ENCODE data around the gene PRMT1. TPM values are rescaled to one million over a fixed set of nuclear protein-coding genes. Genes with fewer than 3 reads are reported as not detected.

The PRMT1 gene
- total RNA-seq, 2 donors from 2014 or later: 66.7 to 83.9 TPM

DNA sequence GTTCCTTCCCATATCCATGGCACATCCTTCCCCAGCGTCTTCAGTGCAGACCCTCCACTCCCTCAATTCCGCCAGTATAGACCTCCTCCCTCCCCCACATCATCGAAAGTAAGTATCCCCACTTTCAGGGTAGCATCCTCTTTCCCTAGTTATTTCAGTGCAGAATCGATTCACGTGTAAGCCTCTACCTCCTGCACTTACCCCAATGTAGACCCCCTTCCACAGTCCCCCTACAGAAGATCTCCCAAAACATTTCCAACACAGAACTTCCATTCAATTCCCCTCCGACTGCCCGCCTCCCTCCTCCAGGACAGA is 12.1 kb upstream of the PRMT1 start:
- intact Hi-C loops (cut with DNase I, micrococcal nuclease): no loop called here
- ATAC-seq (no peak), DNase-seq (no peak)

DNA sequence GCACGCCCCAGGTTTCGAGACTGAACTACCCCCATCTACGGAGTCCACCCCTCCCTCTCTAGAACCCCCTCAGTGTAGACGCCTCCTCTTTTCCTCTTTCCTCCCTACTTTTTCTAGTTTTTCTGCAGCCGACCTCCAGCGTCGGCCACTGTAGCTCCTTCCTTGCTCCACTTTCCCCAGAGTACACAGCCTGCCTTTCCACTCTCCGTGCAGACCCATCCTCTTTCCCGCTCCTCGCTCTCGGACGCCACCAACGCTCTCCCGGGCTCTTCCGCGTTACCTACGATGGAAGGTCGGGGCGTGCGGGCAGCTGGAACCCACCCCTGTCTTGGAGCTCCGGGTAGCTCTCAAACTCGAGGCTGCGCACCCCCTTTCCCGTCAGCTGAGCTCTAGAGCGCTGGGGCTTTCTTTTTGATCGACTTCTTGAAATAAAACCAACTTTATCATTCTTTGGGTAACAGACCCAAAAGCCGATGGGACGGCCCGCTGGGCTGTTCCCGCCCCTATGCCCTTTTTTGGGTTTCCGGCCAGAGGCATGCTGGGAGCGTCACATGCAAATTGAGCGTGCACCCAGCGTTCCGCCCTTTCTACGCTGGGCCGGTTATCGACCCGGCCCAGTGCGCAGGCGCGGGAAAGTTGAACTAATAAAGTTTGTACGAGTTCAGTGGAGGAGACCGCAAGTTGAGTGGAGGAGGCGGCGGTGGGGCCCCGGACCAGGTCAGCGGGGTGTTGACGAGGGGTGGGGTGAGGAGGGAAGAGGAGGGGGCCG is 11.5 kb upstream of the PRMT1 start, which contains the start of the genes BCL2L12 and IRF3:
BCL2L12 (plus strand) TSS at position 583 of the 769 bp plus-strand sequence. CDS start 760 bp downstream, outside the sequence.
IRF3 (minus strand) TSS at position 507 of the 769 bp plus-strand sequence. CDS start 1,019 bp downstream, outside the sequence.
- intact Hi-C loops (cut with DNase I, micrococcal nuclease): no loop called here
- ATAC-seq (peak; percentile 85), DNase-seq (peak; percentile 98 to 99)

DNA sequence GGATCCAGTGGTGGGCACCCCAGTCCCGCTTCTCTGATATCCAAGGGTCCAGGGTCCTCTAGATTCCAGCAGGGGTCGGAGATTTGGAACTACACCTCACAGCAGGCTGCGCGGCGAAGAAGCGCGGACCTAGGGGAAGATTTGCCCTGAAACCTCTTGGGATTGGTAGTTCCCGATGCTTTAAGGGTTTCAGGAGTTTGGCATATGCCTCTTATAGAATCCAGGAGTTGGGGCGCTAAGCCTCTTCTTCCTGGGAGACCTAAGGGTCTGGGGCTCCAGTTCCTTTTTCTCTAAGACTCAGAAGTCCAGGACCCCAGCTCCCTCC is 11.0 kb upstream of the PRMT1 start:
- no peak for ATAC-seq
- intact Hi-C loops (cut with DNase I, micrococcal nuclease): no loop called here
- DNase-seq: no peak

DNA sequence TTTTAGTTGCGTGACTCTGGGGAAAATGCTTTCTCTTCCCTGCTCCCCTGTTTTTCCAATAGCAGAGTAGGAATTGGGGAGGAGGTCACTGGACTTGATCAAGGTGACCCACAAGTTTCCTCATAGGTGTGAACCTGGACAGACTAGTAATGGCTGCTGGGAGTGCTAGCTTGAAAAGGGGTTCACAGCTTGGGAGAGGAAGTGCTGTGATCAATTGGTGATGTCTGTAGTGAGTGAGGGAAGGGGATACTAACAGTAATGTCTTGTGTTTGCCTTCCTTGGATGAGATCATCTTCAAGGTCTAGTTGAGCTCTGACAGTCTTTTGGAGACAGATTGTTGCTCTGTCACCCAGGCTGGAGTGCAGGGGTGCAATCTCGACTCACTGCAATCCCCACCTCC is 9.6 kb upstream of the PRMT1 start:
- DNase-seq (no peak), ATAC-seq (no peak)
- intact Hi-C loops (cut with DNase I, micrococcal nuclease): no loop called here

DNA sequence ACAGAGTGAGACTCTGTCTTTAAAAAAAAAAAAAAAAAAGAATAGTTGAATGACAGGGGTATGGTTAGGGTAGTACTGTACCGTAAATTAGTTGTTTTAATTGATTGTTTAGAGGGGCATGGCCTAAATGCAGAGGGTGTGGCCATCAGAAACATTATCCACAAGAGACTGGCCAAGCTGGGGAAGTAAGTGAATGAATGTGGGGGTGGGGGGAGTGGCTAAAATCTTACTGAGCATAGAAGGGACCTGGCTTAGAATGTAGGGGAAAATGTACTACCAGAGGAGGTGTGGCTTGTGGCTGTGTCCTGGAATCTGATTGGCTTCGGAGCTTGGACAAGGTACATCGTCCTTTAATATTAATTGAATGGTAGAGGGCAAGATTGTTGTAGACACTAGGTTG is 7.6 kb upstream of the PRMT1 start:
- intact Hi-C loops (cut with DNase I, micrococcal nuclease): no loop called here
- ATAC-seq (no peak), DNase-seq (no peak)

DNA sequence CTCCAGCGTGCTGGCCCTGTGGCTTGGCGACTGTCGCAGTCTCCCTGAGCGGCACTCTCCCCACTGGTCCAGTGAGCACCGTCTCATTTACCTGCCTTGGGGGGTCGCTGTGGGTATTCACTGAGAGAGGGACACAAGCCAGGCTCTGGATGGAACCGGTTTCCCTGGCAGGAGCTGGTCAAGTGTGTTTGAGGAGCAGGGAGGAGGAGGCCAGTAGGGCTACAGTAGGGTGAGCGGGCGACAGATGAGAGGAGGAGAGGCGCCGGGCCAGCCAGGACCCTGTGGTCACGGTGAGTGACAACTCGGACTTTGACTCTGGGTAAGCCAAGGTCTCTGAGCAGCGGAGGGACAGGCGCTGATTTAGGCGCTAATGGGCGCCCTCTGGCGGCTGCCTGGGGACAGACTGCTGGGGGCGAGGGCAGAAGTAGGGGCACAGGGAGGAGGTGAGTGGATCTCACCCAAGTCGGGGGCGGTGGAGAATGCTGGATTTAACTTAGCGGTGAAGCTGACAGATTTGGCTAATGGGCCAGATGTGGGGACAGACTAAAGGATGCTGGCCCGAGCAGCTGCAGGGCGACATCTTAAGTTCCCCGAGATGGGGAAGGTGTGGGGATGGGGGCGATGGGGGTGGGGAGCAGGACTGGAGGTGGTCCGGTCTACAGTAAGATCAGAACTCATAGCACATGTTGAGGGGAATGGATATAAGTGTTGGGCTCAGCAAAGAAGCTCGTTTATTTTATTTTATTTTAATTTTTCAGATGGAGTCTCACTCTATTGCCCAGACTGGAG is 4.7 kb upstream of the PRMT1 start:
- intact Hi-C loops (cut with DNase I, micrococcal nuclease): no loop called here
- DNase-seq: peak; percentile 78 to 85
- ATAC-seq: peak; percentile 26

DNA sequence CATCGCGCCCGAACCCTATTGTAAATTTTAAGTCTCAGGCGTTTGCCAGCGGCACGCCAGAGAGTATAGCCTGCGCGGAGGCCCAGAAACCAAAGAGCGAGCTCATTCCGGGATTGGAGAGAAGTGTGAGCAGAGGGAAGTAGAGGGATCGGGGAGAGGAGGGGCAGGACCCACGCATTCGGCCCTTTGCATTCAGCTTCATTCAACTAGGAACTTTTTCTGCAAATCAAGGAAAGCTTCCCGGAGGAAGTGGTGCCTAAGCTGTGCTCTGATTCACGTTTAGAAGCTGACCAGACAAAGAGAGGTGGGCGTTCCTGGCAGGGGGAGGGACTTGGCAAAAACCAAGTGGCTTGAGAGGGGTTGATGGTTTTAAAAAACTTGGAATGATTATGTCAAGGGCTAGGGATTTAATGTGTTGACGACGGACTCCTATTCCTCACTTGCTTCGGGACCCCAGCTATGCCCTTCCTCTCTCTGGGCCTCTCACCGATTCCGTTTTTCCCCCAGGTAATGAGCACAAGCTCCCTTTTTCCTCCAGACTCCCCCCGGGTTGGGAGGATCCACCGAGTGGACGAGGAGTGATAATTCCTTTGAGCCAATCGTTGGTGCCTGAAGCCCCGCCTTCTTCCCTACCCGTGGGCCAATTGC is 811 bp upstream of the PRMT1 start:
- ATAC-seq: peak; percentile 59
- peak; percentile 87 for DNase-seq
- intact Hi-C loops (cut with DNase I, micrococcal nuclease): no loop called here

DNA sequence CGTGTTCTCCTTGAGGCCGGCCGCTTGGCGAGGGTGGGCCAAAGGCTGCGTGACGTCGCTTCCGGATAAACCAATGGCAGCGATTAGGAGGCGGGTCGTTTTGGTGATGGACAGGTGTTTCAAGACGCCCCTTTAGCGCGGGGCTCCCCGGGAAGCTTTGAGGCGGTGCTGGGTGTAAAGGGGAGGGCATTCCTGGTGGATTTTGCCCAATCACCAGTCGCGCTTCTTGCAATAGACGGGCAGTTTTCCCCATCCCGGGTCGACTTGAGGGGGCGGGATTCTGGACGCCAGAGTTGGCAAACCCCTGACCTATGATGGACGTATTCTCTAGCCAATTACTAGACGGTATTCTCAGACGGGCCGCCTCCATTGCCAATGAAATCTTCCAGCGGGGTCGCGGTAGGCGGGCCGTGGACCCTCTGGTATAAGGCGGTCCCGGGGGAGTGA is 264 bp upstream of the PRMT1 start:
- peak; percentile 78 for ATAC-seq
- DNase-seq: peak; percentile 99 to 100
- intact Hi-C loops (cut with DNase I, micrococcal nuclease): no loop called here

DNA sequence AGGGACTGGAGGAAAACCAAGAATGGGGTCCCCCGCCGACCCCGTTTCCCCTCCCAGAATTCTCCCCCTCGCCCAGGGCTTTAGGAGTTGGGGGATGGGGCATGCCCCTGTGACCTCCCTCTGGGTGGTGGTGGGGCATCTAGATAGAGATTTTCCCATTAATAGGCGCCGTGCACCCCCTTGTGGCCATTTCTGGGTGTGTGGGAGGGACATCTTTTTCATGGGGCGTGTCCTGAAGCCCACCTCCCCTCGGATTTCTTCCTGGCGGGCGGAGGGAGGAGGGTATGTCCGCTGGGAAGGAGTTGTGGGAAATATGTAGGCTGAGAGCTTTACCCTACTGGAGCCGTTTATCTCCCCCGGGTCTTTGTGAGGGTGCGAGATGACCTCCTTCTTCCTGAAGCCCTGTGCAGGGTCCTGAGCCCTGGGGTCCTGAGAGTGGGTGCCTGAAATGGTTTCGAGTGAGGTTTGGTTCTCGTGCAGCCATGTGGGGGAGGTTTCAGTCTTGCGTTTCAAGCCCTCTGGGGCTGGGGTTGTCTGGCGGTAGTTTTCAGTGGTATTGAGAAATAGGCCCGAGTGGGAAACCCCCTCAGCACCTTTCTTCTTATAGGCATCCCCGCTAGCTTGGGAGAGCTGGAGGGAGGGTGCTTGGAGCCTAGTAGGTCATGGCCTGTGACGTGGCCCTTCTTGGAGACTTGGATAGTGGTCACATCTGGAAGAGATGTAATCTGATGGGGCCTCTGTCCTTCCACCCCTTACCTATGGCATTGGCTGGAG is 1.0 kb downstream of the PRMT1 start:
- ATAC-seq: no peak
- intact Hi-C loops (cut with DNase I, micrococcal nuclease): no loop called here
- peak; percentile 69 to 85 for DNase-seq

DNA sequence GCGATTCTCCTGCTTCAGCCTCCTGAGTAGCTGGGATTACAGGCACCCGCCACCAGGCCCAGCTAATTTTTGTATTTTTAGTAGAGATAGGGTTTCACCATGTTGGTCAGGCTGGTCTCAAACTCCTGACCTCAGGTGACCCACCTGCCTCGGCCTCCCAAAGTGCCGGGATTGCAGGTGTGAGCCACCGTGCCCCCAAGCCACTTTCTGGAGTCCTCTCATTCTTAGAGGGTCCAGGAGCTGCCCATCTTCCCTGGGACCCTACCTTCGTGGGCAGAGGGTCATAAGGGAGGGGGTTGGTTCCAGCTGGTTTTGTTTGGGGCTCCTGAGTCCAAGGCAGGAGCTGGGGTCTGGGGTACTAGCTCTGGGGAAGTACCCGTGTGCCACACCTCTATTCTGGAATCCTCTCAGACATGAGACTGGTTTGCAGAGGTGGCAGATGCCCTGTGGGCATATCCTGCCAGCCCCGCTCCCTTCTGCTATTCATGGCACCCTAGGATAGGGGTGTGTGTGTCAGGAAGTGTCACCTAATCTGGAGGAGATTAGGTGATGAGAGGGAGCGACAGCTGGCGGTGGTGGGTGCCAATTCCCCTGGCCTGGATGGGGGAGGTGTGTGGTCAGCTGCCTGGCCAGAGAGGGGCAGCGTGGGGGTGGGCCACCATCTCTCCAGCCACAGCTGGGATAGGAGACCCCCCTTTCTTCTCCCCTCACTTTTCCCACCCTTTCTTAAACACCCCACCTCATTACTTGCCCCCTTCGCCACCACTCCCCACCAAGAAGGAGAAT is 2.1 kb downstream of the PRMT1 start:
- intact Hi-C loops (cut with DNase I, micrococcal nuclease): no loop called here
- DNase-seq (no peak), ATAC-seq (no peak)

DNA sequence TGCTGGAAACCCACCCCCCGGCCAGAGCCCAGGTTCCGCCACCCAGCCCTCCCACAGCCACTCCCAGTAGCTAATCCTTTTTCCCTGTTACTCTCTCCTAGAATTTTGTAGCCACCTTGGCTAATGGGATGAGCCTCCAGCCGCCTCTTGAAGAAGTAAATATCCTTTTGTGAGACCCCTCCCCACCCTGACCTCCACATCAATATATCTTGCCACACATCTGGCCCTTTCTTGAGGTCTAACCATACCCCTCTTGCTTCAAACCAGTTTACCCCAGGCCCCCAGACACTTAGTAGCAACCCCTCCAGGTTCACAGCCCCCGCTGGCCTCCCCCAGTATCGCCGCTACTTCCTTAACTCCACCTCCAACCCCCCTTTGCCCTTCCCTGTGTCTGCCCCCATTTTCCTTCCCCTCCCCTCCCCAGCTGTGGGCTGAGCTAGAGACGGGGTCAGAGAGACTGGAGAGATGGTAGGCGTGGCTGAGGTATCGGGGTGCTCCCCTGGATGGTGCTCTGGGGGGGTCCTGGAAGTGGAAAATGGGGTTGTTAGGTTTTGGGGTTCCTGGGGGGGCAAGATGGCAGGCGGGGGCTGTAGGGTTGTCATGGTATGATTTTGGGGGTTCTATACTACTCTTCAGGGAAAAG is 2.8 kb downstream of the PRMT1 start:
- intact Hi-C loops (cut with DNase I, micrococcal nuclease): no loop called here
- DNase-seq: peak in 1 of 2 donors; percentile 18
- no peak for ATAC-seq

DNA sequence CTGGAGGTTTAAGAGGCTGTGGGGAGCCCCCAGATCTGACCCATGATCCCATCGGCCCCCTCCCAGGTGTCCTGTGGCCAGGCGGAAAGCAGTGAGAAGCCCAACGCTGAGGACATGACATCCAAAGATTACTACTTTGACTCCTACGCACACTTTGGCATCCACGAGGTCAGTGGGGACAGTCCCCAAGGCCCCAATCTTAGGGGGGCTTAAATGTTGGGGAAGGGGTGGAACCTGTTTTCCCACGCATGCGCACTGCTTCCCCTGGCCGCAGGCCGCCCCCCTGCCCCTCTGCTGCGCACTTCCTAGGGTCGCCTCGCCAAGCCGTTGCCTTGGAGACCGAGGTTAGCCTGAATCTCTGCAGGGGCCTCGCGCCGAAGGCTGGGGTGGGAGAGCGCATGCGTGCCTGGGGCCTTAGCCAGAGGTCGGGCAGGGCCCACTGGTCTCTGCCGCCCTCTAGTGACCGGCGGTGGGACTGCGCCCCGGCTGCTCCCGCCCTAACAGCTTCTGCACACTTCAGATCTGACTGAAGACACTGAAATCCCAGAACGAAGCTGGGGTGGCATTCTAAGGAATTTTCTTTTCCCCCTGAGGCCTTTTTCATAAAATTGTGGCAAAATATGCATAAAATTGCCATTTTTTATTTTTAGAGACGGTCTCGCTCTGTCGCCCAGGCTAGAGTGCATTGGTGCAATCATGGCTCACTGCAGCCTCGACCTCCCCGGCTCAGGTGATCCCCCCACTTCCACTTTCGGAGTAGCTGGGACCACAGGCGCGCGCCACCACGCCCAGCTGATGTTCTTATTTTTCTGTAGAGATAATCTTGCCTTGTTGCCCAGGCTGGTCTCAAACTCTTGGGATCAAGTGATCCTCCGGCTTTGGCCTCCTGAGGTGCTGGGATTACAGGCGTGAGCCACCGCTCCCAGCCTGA is 3.6 kb downstream of the PRMT1 start:
- intact Hi-C loops (cut with DNase I, micrococcal nuclease): no loop called here
- DNase-seq (peak; percentile 79 to 92), ATAC-seq (peak; percentile 17)

DNA sequence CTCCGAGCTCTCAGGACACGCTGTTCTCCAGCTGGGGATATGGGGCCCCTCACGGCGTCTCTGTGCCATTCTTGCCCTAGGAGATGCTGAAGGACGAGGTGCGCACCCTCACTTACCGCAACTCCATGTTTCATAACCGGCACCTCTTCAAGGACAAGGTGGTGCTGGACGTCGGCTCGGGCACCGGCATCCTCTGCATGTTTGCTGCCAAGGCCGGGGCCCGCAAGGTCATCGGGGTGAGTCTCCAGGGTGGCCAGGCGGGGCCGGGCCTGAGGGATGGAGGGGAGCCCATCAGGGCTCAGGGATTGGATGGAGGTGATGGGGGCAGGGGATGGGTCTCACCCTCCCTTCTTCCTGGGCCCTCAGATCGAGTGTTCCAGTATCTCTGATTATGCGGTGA is 4.8 kb downstream of the PRMT1 start:
- peak in 1 of 2 donors; percentile 4 for DNase-seq
- intact Hi-C loops (cut with DNase I, micrococcal nuclease): no loop called here
- ATAC-seq: no peak

DNA sequence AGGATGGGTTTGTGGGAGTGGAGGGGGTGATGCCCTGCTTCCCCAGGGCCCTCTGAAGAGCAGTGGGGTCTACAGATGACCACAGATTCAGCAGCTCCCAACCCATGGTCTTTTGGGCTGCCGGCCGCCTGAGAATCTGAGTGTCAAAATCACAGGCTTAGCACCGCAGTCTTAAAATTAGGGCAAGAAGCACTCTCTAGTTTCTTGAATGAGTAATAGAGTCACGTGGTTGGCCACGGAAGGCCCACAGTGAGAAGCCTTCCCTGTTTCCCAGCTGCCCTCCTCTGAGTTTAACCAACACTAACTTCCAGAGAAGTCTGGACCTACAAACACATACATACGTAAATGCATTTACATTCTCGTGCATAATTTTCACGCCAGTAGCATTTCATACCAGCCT is 5.2 kb downstream of the PRMT1 start:
- intact Hi-C loops (cut with DNase I, micrococcal nuclease): no loop called here
- no peak for ATAC-seq
- DNase-seq: no peak

DNA sequence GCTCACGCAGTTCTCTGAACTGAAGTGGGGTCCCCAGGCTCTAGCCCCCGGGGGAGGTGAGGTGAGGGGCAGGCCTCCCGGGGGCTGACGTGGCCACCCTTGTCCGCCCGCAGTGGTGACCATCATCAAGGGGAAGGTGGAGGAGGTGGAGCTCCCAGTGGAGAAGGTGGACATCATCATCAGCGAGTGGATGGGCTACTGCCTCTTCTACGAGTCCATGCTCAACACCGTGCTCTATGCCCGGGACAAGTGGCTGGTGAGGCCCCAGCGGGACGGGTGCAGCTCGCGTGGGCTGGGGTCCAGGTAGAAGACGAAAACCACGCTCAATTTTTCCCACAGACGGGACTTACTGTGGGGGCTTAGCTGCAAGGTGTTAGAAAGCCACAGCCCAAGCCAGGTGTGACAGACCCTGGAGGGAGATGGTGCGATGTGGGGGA is 6.8 kb downstream of the PRMT1 start:
- intact Hi-C loops (cut with DNase I, micrococcal nuclease): loop anchor here in 1 of 2 donors (2.0 kb wide), 1 partner anchor 77 kb away; no protein-coding TSS in a partner anchor

DNA sequence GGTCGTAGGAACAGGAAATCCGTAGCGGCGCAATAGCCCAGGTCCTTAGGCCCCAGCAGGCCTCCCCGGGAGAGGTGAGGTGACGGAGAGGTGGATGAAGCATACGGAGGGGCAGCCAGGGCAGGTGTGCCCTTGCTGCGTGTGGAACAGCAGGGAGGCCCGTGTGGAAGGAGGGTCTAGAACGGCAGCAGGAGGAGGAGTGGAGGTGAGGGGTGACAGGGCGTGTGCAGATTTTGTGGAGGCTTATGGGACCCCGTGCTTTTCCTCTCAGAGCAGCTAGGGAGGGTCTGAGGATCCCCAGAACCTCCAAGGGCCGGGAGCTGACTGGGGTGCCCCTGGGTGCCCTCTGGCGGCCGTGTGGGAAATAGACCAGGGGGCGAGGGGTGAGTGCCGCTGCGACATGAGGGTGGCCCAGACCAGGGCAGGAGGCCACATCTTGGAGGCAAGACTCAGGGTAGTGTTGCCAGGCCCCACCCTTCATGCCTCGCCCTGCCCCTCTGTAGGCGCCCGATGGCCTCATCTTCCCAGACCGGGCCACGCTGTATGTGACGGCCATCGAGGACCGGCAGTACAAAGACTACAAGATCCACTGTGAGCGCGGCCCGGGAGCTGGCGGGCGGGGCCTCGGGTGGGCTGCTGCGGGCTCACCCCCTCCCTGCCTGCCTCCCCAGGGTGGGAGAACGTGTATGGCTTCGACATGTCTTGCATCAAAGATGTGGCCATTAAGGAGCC is 7.3 kb downstream of the PRMT1 start:
- DNase-seq: peak in 1 of 2 donors; percentile 11
- intact Hi-C loops (cut with DNase I, micrococcal nuclease): loop anchor here in 1 of 2 donors (2.0 kb wide), 1 partner anchor 76 kb away; no protein-coding TSS in a partner anchor
- ATAC-seq: peak; percentile 36

More for the DNA sequence above, 6.8 kb downstream of the PRMT1 start:
- DNase-seq (no peak), ATAC-seq (no peak)
